HuH-7 (cell line): ENCODE data around the gene U2SURP.

Source experiments
- DNase-seq: peaks from one replicate; pipeline ENCODE4 v3.0.0; 2011; ENCODE audit warnings: low spot score

U2SURP gene

DNA sequence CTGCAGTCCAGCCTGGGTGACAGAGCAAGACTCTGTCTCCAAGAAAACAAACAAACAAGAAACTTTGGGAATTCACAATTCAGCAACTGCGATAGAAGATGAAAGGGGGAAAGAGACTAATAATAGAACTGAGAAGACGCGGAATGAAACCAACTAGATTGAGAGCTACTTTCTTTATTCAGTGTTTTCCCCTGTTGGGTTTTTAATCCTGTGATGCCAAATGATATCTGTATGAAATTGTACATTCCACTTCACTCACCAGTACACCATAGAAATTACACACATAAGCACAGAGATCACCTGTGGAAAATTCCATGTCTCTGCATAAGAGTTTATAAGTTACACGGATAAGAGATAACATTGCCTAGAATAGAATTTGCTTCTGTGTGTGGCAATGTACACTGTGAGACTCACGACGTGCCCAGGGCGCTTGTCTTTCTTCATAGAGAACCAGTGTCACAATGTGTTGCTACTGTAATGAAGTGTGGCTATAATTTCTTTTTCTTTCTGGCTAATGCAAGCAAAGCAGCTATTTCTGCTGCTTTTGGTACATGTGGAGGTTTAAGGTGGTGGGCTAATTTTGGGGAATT, 100.5 kb downstream of the U2SURP start:
- no peak for DNase-seq

GRCh38 chr3:143103652-143104051, 102.3 kb downstream of the U2SURP start:
- DNase-seq: no peak

DNA sequence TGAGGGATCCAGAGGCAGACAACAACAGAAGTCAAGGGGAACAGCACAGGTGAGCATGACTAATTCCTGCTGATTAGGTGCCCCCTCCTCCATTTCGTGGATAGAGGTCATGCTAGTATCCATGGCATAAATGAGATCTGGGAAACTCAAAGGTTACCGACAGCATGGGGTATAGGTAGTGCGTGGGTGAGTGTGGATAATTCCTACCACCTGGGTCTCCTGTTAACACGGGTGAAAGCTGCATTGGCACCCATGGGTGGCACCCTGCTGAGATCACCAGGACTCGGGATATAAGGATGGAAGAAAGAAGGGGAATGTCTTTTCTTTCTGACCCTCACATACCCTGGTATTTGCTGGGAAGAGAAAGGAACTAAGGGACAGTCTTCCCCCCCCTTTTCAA, 103.8 kb downstream of the U2SURP start:
- DNase-seq: no peak

GRCh38 chr3:143109861-143110260, 108.5 kb downstream of the U2SURP start:
- DNase-seq: no peak
